OCI-LY7 (cell line): Measurements from ENCODE around the gene FNDC1. TPM values are rescaled to one million over a fixed set of nuclear protein-coding genes. Genes with fewer than 3 reads are reported as not detected.

Experiments
- BruUV-seq: library from RNA; stranded (reverse); fragments of 400-500 nt; replicated peaks from 2 replicates; lab custom pipeline; 2021; lab: Mats Ljungman, UMichigan
- CTCF ChIA-PET: fragments of 300-600 bp; sonication (Branson Sonifier 250); formaldehyde crosslinking; loops from one replicate; lab custom pipeline; 2022; ENCODE audit warnings: antibody characterized with exemption; ENCODE audit not compliant: unreplicated experiment; lab: Charles Lee
- POLR2A ChIA-PET: fragments of 300-600 bp; sonication (Branson Sonifier 250); formaldehyde crosslinking; loops from one replicate; lab custom pipeline; 2022; ENCODE audit warnings: antibody characterized with exemption; lab: Charles Lee
- DNase-seq: peaks from one replicate; pipeline ENCODE4 v3.0.0-alpha.2; 2015; ENCODE audit warnings: low spot score
- H2AFZ ChIP-seq: fragments of 200-600 bp; sonication (generic), shearing (Covaris generic); 2 replicates; pipeline ENCODE4 v1.6.1; 2014; ENCODE audit warnings: mild to moderate bottlenecking, antibody characterized with exemption, low read length, moderate library complexity
- H3K27ac ChIP-seq: fragments of 200-600 bp; sonication (generic); 2 replicates; pipeline ENCODE4 v1.5.1; 2014; ENCODE audit warnings: mixed run types, low read depth, mild to moderate bottlenecking, moderate library complexity, low read length, inconsistent platforms; ENCODE audit not compliant: poor library complexity, severe bottlenecking
- H3K36me3 ChIP-seq: fragments of 200-600 bp; sonication (generic); 2 replicates; pipeline ENCODE4 v1.6.1; 2014; ENCODE audit warnings: mild to moderate bottlenecking, antibody characterized with exemption, low read length, moderate library complexity, mixed read lengths; ENCODE audit not compliant: insufficient read depth
- H3K4me1 ChIP-seq: fragments of 200-600 bp; sonication (generic); 2 replicates; pipeline ENCODE4 v1.5.1; 2014; ENCODE audit warnings: mild to moderate bottlenecking, low read length; ENCODE audit not compliant: insufficient read depth, poor library complexity, severe bottlenecking
- H3K4me2 ChIP-seq: fragments of 200-600 bp; sonication (generic); 2 replicates; pipeline ENCODE4 v1.6.1; 2014; ENCODE audit warnings: mild to moderate bottlenecking, low read length
- H3K4me3 ChIP-seq: fragments of 200-600 bp; sonication (generic); 2 replicates; pipeline ENCODE4 v1.5.1; 2014; ENCODE audit warnings: mild to moderate bottlenecking, low read depth, low read length; ENCODE audit not compliant: poor library complexity, severe bottlenecking
- H3K79me2 ChIP-seq: fragments of 200-600 bp; sonication (generic); 2 replicates; pipeline ENCODE4 v1.6.1; 2016; ENCODE audit warnings: low read depth, mild to moderate bottlenecking, low read length, moderate library complexity, mixed read lengths; ENCODE audit not compliant: insufficient read depth
- H3K9me2 ChIP-seq: fragments of 200-600 bp; sonication (generic); 2 replicates; pipeline ENCODE4 v1.6.1; 2016; ENCODE audit warnings: mild to moderate bottlenecking, low read length, mixed read lengths; ENCODE audit not compliant: insufficient read depth
- H3K9me3 ChIP-seq: fragments of 200-600 bp; sonication (generic); 2 replicates; pipeline ENCODE4 v1.6.1; 2014; ENCODE audit warnings: mild to moderate bottlenecking, mixed run types, low read length, mixed read lengths
- H4K20me1 ChIP-seq: fragments of 200-600 bp; sonication (generic); 2 replicates; pipeline ENCODE4 v1.6.1; 2014; ENCODE audit warnings: mild to moderate bottlenecking, antibody characterized with exemption, low read length, moderate library complexity, mixed read lengths; ENCODE audit not compliant: insufficient read depth
- CTCF ChIP-seq: fragments of 200-600 bp; sonication (generic); conservative IDR thresholded peaks from 2 replicates; pipeline ENCODE4 v1.5.1; 2014; ENCODE audit warnings: mild to moderate bottlenecking, antibody characterized with exemption, low read length, moderate library complexity, mixed read lengths
- EZH2phosphoT487 ChIP-seq: fragments of 200-600 bp; sonication (generic); IDR thresholded peaks from 2 replicates; pipeline ENCODE4 v1.6.1; 2018; ENCODE audit warnings: low read depth, borderline replicate concordance, mild to moderate bottlenecking, mixed run types, antibody characterized with exemption, low read length, moderate library complexity, mixed read lengths
- intact Hi-C: fragments of 100-400 bp; cut with micrococcal nuclease; formaldehyde crosslinking; loops from one replicate; pipeline ENCODE4 v1.10.0; 2022; ENCODE audit not compliant: unreplicated experiment
- total RNA-seq, 2 experiments: library from RNA; depleted of rRNA in 1 of 2; stranded (reverse); fragments of >200 nt in 1 of 2; shearing (Covaris generic) in 1 of 2; gene quantifications; 2 replicates each; pipeline ENCODE4 v1.2.3, GENCODE V29; 2014 to 2022

Gene FNDC1
- total RNA-seq, 2 experiments from 2014 or later: 0.16 to 19.9 TPM

- Histone ChIP-seq H3K27ac (no peak overlapping the region), H3K4me3 (no peak overlapping the region), H3K9me2 (no peaks in the 10 kb centered on the region), H3K4me1 (peaks cover 8% of the 10 kb centered on the region), H4K20me1 (no peaks in the 10 kb centered on the region), H3K9me3 (no peaks in the 10 kb centered on the region), H3K36me3 (no peaks in the 10 kb centered on the region), H3K4me2 (no peak overlapping the region), H2AFZ (no peak overlapping the region), H3K79me2 (no peaks in the 10 kb centered on the region)
- ChIA-PET CTCF (no interaction called here), POLR2A (no interaction called here)
- no peak for DNase-seq
- intact Hi-C loops: no loop called here
- no peak for TF ChIP-seq CTCF
- no peak for TF ChIP-seq EZH2phosphoT487
- BruUV-seq: no TSS peak
Observed at GRCh38 chr6:159196430-159196975, 27.3 kb downstream of the FNDC1 start.

DNA sequence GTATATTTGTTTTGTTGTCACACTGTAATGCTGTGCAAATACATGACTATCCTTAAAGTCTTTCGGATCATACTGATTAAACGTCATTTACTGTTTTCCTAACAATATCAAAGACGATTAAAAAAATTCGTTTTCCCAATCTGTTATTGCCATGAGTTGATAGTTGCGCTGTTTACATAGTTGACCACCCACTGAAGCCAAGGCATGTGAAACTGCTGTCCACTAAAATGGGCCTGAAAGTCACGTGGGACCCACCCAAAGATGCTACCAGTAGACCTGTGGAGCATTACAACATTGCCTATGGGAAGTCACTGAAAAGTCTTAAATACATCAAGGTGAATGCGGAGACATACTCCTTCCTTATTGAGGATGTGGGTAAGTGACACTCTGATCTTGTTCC is 28.1 kb downstream of the FNDC1 start:
- intact Hi-C loops: no loop called here
- Histone ChIP-seq H2AFZ (no peak overlapping the region), H3K36me3 (no peaks in the 10 kb centered on the region), H3K4me1 (peaks cover 8% of the 10 kb centered on the region), H3K9me3 (no peaks in the 10 kb centered on the region), H4K20me1 (no peaks in the 10 kb centered on the region), H3K27ac (no peak overlapping the region), H3K4me3 (no peak overlapping the region), H3K79me2 (no peaks in the 10 kb centered on the region), H3K4me2 (no peak overlapping the region), H3K9me2 (no peaks in the 10 kb centered on the region)
- TF ChIP-seq CTCF: no peak
- no peak for TF ChIP-seq EZH2phosphoT487
- ChIA-PET CTCF (no interaction called here), POLR2A (no interaction called here)
- BruUV-seq: no TSS peak
- no peak for DNase-seq

- ChIA-PET CTCF (interaction anchor here (0.6 kb wide), 1 partner anchor 511 kb away, joined by 3 read pairs; no protein-coding TSS in a partner anchor), POLR2A (interaction anchor here (0.6 to 2.4 kb wide), 5 partner anchors 9 to 500 kb away, joined by 3 to 8 read pairs (median 3); no protein-coding TSS in a partner anchor)
- no TSS peak for BruUV-seq
- Histone ChIP-seq H3K9me3 (no peaks in the 10 kb centered on the region), H3K79me2 (no peaks in the 10 kb centered on the region), H2AFZ (no peak overlapping the region), H3K9me2 (no peaks in the 10 kb centered on the region), H3K4me3 (no peak overlapping the region), H3K4me2 (no peak overlapping the region), H3K4me1 (no peaks in the 10 kb centered on the region), H3K27ac (no peak overlapping the region), H4K20me1 (no peaks in the 10 kb centered on the region), H3K36me3 (no peaks in the 10 kb centered on the region)
- intact Hi-C loops: no loop called here
- DNase-seq: no peak
- TF ChIP-seq CTCF (no peak), EZH2phosphoT487 (no peak)
Observed at GRCh38 chr6:159201336-159201735, 32.1 kb downstream of the FNDC1 start.
